Fibroblast of villous mesenchyme (primary cell): ENCODE measurements around the gene CPNE8. TPM values are rescaled to one million over a fixed set of nuclear protein-coding genes. Genes with fewer than 3 reads are reported as not detected.
A peak's percentile ranks its signal among the peaks of the same experiment; 100 is the strongest.

Experiments
- DNase-seq: peaks from one replicate; pipeline ENCODE4 v3.0.0-alpha.2; 2010; ENCODE audit warnings: low read depth
- H3K4me3 ChIP-seq: 2 replicates; pipeline ENCODE4 v1.5.1; 2011; ENCODE audit warnings: low read depth, mild to moderate bottlenecking, low read length
- total RNA-seq: library from RNA; depleted of rRNA; stranded (reverse); fragments of >200 nt; gene quantifications from 2 replicates; pipeline ENCODE4 v1.2.3, GENCODE V29; 2012
- TF ChIP-seq, protein P1 (sequence below): IDR thresholded peaks from 2 replicates; pipeline ENCODE4 v1.5.1; 2012; ENCODE audit warnings: low read depth, mild to moderate bottlenecking, low read length; ENCODE audit not compliant: insufficient read depth

Gene CPNE8
- total RNA-seq, 1 donor: 21.2 TPM

DNA sequence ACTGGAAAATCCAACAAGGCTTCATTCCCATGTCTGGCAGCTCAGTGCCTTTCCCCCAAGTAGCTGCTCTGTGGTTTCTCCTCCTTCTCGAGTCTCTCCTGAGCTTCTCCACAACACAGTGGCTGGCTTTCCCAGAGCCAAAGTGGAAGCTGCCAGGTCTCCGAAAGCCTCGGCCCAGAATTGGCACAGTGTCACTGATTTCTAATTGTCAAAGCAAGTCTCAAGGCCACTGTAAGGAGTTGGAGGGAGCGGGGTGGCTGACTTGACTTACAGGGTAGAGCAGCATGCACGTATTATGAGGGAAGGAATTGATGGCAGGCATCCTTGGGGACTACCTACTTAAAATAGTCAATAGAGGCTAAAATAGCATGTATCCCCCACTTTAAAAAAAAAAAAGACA is 6.7 kb upstream of the CPNE8 start:
- no peak overlapping the region for H3K4me3 ChIP-seq
- DNase-seq: no peak
- TF ChIP-seq, protein P1, sequence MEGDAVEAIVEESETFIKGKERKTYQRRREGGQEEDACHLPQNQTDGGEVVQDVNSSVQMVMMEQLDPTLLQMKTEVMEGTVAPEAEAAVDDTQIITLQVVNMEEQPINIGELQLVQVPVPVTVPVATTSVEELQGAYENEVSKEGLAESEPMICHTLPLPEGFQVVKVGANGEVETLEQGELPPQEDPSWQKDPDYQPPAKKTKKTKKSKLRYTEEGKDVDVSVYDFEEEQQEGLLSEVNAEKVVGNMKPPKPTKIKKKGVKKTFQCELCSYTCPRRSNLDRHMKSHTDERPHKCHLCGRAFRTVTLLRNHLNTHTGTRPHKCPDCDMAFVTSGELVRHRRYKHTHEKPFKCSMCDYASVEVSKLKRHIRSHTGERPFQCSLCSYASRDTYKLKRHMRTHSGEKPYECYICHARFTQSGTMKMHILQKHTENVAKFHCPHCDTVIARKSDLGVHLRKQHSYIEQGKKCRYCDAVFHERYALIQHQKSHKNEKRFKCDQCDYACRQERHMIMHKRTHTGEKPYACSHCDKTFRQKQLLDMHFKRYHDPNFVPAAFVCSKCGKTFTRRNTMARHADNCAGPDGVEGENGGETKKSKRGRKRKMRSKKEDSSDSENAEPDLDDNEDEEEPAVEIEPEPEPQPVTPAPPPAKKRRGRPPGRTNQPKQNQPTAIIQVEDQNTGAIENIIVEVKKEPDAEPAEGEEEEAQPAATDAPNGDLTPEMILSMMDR: no peak

DNA sequence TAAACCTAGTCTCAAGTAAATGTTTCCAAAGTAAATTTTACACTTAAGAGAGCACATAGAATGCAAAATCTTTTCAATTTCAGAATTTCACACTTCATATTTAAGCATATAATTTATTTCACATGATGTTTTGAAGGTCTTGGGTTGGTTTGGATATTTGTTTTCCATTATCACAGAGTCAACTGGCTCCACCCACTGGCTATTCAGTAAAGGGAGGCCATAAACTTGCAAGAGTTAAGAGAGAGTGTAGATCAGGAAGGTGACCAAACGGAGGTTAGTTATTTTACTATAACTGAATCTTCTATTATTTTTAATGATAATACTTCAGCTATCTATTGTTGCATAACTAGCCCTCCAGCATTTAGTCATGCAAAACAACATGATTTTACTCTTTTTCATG is 6.2 kb upstream of the CPNE8 start:
- peak; percentile 11 for DNase-seq
- H3K4me3 ChIP-seq: no peak overlapping the region

DNA sequence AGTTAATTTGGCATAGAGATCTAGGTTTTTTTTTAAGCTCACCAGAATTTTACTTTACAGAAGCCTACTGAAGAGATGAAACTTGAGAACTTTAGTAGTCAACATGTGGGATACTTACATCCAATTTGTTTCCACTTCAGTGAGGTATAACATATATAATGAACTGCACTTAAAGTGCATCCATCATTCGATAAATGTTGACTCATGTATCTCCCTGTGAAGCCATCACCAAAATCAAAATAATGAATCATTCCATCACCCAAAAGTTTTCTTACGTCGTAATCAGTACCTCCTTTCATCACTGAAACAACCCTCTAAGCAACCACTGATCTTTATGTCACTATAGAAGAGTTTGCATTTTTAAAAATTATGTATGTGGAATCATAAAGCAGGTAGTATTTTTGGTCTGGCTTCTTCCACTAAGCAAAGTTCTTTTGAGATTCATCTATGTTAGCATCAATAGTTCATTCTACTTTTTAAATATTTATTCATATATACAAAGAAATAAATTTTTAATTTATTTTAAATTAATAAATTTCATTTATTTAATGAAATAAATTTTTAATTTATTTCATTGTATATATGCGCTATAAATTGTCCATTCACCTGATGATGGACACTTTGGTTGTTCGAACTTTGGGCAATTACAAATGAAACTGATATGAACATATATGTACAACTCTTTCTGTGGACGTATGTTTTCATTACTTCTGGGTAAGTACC is 2.0 kb upstream of the CPNE8 start:
- no peak for DNase-seq
- TF ChIP-seq, protein P1: no peak
- H3K4me3 ChIP-seq: peak overlapping the region; percentile 83

More for the DNA sequence above, 6.2 kb upstream of the CPNE8 start:
- TF ChIP-seq, protein P1: peak; percentile 33

DNA sequence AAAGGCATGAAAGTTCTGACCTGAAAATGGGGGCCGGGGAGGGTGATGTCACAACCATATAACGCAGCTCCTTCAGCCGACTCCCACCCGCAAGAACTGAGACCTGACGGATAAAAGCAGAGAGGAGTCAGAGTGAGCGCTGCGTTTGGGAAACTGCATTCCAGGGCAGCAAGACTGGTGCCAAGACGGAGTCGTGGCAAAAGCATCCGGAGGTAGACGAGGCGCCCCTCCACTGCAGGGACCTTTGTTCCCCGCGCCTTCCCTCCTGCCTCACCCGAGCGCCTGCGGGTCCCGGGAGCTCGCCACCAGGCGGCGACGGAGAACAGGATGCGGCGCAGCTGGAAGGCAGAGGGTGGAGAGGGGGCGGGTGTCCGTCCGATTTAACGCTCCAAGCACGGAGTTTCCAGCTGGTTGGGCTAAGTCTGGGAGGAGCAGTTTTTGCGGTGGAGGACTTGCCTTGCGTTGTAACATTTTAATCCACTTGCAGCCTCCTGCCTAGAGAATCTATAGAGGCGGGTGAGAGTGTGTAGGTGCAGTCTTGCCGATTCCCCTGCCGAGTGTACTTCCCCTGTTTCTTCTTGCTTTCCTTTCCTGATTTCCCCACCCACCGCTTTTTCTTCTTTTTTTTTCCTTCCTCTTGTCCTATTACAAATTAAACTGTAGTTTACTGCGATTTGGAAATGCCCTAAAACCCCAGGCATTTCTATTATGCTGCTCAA is 1.2 kb upstream of the CPNE8 start:
- peak; percentile 92 for DNase-seq
- TF ChIP-seq, protein P1: peak; percentile 94
- H3K4me3 ChIP-seq: peak overlapping the region; percentile 83

DNA sequence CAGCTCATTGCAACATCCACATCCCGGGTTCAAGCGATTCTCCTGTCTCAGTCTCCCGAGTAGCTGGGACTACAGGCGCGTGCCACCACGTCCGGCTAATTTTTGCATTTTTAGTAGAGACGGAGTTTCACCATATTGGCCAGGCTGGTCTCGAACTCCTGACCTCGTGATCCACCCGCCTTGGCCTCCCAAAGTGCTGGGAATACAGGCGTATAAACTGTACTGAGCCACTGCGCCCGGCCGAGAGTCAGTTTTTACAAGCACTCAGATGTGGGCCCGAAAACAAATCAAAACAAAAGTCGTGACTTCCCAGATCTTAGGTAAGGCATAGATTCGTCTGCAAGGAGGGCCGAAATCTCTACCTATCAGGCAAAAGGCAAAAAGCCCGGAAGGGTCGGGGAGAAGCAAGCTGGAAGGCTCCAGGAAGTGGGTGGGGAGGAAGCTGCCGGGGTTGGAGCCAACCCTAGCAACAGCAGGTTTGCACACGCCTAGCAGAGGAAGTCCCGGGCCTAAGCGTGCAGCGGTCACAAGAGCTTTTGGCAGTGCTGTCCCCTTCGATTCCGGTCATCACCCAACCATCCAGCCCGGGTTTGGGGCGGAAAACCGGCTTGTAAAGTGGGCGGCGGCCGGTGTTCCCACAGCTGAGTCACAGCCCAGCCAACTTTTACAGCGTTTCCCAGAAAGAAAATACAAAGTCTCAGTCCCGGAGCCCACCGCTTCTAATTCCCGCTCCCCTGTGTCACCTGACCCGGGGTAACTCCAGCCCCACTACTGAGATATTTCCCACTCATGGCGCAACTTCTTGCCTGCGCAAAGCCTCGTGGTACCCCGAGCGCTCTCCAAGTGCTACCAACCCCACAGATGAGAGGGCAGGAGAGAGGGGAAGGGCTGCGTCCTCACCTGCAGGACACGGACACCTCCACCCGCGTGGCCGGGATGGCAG is 583 bp downstream of the CPNE8 start:
- peak; percentile 84 for DNase-seq
- H3K4me3 ChIP-seq: peak overlapping the region; percentile 83
- TF ChIP-seq, protein P1: no peak

DNA sequence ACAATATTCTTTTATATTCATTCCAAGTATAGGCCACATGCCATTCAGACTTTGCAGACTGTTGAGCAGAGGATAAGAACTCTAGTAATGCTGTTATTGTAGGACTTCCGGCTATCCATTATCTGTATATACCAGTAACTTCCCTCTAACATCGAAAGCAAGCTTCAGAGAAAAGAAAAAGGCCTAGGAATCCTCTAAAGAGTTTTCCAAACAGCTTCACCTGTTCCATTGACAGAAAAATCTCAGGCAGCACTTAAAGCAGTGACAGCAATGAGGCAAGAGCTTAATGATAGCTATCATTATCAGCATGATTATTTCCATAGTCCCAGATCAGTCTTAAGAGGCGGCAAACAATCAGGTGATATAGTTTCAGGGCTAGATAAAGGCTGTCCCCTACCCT is 1.8 kb downstream of the CPNE8 start:
- H3K4me3 ChIP-seq: no peak overlapping the region
- no peak for DNase-seq
- TF ChIP-seq, protein P1: no peak
